HepG2 (cell line): ENCODE measurements around the gene PCGF3.

Experiments used
- FOSL1 ChIP-seq: sonication (generic); formaldehyde crosslinking; IDR thresholded peaks from 2 replicates; pipeline ENCODE4 v1.9.0; 2021; ENCODE audit warnings: missing genetic modification reagents, borderline replicate concordance
- ZNF263 ChIP-seq: sonication (generic); formaldehyde crosslinking; IDR thresholded peaks from 2 replicates; pipeline ENCODE4 v1.4.0; 2020; ENCODE audit warnings: missing genetic modification reagents
- ZNF747 ChIP-seq: sonication (generic); formaldehyde crosslinking; IDR thresholded peaks from 2 replicates; pipeline ENCODE4 v1.8.1; 2023; ENCODE audit warnings: missing genetic modification reagents, mild to moderate bottlenecking, borderline replicate concordance

GRCh38 chr4:749698-750666, 44.4 kb downstream of the PCGF3 start:
- TF ChIP-seq FOSL1 (CRISPR knock-in tag) (no peak), ZNF263 (no peak), ZNF747 (no peak)
